Stimulated activated CD4-positive, alpha-beta T cell treated with anti-CD3 and anti-CD28 coated beads, Interleukin-4, amount 100 ng/mL, for 1 hour (primary cell): ENCODE results near the gene MAN1C1.
A peak's percentile ranks its signal among the peaks of the same experiment; 100 is the strongest.
"Not testable (repeated sequence)": the region's sequence is repeated elsewhere in the genome, so short reads cannot be mapped to it uniquely, and the experiment has no call there.

Experiments
- DNase-seq: peaks from one replicate; pipeline ENCODE4 v3.0.0-alpha.2; 2020

Gene MAN1C1

DNA sequence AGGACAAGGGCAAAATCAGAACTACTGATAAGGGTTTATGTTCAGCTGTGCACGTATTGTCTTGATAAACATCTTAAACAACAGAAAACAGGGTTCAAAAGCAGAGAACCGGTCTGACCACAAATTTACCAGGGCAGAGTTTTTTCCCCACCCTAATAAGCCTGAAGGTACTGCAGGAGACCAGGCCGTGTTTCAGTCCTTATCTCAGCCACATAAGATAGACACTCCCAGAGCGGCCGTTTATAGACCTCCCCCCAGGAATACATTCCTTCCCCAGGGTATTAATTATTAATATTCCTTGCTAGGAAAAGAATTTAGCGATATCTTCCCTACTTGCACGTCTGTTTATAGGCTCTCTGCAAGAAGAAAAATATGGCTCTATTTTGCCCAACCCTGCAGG, 19.6 kb downstream of the MAN1C1 start:
- DNase-seq, result not testable (repeated sequence)

DNA sequence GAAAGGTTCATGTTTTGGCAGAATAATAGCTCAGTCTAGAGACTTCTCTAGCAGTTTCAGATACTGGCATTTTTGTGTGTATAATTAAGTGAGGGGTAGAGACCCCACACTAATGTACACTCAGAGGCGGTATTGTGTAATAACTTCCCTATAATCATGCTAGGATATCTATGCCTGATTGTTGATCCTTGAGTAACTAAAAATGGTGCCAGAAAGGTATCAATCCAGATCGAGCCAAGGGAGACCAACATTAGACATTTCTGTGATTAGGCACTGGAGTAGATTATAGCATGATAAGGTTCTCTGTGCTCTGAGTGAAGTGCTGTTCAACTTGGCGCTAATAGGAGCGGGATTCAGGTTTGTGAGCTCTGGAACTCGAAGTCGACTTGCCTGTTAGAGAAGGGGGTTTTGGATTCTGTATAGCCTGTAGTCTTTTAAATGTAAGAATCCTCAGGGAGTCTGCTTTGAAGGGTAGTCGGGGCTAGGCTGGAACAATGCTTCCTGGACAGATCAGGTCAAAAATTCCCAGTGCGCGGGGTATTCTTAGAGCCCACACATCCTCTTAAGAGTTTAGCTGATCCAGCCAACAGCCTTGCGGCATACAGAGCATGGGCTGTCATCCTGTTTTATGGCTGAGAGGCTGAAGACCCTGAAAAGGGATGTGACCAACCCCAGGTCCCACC, 24.2 kb downstream of the MAN1C1 start:
- DNase-seq, result no peak

DNA sequence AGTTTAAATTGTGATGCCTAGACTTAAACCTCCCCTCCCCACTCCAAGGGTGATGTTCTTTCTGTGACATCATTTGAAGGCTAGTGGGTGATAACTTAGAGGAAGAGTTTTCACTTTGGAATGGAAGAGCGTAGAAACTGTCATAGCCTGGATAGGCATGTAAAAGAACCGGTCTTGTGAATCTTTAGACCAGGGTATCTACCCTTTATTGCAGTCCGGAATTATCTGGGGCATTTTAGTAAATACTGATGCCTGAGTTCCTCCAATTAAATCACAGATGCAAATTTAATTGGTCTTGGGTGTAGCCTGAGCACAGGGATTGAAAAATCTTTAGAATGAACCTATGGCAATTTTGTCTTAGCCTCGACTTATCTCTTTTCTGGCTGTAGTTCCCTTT, 24.7 kb downstream of the MAN1C1 start:
- DNase-seq, result no peak

DNA sequence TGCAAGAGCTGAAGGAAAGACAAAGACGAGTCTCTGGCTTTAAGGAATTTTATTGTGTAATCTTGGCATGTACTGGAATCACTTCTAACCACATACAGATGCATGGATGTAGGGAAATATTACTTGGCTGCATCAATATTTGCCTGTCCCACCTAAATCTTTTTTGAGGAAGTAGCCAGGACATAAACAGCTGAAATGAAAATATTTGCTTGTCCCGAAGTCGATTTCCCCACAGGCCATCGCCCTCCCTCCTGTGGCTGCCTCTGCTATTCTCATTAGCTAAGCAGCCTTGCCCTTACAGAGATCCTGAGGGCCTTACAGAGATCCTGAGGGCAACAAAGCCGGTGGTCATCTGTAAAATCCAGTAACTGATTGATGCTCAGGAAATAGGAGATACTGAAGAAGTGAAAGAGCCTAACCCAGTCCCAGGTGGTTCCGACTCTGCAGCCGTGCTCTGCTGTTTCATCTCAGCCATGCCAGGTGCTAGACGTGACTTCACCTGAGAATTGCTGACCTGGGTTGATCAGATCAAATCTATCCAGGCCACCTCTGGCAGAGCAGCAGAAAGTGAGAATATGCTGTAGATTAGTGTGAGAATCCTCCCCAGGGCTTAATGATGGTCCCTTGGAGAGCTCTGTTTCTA, 25.5 kb downstream of the MAN1C1 start:
- no peak for DNase-seq

DNA sequence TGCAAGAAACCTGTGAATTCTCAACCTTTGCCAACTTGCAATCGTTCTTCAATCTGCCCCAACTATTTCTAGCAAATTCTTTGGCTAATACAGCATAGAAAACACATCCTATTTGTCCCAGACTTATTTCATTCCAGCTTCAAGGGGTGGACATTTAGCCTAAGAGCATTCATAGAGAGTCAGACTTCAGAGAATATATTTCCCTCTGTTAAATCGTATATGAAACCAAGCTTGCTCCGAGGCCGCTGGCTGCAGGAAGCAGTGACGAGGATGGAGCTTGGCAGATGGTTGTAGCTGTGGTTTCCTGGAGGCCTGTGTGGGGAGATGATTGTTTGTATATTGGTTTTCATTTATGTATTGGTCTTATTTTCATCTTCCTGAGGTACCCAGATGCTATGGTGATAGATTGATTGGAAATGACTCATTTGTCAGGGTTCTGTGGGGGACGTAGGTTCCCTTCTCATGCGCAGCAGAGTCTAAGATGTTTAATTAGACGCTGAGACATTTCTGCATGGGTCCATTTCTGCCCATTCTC, 26.1 kb downstream of the MAN1C1 start:
- peak; percentile 43 for DNase-seq

DNA sequence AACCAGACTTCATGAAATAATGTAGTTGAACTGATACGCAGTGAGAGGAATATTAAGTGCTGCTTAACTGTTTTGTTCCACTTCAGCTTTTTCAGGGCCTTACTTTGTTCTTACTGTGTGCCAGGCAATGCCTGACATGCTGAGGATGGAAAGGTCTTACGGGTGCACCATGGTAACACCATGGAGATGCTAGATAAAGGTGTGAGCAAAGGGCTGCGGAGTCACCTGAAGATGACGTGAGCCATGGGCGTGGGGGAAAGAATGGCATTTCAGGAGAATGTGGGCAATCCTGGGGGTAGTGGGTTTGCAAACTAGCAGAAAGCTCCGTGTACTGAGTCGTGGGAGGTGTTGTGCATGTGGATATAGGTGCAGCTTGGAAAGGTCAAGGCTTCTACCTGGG, 27.3 kb downstream of the MAN1C1 start:
- no peak for DNase-seq

DNA sequence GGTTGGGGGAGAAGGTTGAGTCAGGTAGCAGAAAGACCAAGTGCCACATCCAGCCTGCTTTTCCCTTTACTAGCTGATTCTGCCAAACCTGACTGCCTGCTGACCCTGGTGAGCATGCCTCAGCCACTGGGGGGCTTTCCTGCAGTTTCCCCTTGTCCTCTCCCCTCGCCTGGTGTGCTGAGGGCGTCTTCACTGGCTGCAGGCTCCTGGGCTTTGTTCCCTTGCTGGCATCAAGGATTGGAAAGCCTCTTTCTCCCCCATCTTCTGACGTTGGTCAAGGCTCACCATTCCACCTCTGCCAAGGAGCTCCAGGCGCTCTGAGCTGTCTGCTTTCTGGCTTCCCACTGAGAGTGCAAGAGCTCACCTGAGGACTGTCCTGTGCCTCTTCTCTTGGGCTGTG, 28.4 kb downstream of the MAN1C1 start:
- DNase-seq, result no peak

DNA sequence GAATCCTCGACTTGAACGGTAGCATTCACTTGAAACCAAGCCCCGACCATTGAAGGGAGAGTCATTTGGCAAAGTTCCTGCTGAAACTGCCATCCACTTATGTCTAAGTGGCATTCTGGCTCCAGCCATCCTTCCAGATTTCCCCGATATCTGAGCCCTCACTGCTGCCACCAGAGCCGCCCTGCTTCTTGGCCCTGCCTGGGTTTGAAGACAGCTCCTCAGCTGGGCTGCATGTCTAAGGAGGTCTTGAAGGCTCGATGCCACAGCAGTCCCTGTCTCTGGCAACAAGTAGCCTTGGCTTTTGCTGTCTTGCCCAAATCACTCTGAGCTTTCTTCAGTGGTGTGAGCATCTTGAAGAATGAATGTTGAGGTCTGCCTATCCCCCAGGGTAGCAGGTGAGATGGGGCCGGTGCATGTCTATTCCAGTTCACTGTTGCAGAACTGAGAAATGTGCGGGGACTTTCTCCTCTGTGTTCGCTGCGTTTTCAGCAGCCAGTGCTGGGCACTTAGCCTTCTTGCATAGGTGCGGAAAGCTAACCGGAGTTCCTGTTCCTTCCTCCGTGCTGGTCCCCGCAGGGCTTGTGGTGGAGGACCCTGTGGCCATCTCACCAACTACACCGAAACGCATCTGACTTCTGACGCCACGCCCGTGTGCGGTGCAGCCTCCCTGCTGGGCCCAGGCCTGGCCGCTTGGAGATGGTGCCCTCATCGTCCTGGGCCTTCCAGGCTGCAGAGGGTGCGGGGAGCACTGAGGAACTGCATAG, 29.2 kb downstream of the MAN1C1 start:
- no peak for DNase-seq

DNA sequence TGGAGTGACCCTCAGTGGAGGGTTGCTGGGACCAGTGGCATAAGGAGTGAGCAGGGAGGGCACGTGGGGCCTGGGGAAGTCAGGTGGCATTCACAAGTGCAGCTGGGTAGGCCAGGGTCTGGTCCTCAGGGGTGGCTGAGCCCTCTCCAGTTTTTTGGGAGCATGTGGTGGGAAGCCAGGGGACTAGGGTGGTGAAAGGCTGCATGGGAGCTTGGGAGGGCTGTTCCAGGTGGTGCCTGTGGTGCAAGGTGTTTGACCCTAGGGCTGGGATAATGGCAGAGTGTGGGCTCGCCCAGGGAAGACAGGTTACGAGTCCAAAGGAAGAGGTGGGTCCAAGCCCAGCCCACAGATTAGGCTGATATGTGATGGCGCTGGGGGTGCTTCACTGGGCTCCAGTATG, 30.5 kb downstream of the MAN1C1 start:
- no peak for DNase-seq

DNA sequence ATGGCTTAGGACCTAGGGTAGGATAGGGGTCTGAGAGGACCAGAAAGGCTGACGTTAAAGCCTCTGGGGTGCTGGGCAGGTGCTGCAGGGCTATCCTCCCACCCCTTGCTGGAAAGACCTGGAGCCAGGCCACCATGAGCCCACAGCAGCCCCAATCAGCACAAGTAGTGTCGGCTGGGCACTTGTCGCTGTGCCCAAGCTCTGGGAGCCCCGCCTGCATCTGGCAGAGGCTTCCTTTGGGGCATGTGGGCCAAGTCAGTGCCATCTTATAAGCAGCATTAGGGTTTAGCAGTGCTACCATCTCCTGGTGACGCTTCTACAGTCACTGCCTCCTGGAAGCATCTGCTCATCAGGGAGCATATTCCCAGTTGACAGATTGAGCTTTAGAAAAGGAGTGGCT, 31.3 kb downstream of the MAN1C1 start:
- DNase-seq, result no peak

DNA sequence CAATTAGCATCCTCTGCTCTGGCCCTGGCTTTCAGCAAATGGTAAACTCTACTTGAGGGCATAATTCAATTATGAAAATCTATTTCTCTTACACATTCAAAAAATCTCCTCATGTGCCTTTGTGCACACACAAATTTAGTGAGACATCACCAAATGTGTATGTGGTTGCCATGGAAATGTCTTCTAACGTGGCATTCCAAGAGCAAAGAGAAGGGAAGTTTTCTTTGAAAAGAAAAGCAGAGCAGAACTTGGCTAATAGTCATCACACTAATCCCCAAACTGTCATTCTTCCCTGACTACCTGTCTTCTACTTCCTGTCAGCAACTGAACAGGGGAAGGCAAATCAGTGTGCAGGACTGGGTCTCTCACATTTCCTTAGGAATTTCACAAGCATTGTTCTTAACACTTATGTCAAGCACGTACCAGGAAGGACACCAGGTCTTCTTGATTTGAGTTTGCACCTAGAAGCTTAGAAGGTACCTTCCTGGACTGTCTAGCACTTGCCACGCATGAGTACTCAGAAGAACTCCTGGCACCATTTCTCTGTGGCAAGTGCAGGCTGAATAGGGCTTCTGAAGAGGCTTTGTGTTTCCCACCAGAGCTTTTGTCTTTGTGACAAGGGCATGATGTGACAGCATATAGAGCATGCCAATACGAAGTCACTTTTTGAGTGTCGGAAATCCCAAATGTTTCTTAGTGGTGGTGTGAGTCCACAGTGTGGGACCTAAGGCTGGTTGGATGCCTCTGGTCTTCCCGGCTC, 32.3 kb downstream of the MAN1C1 start:
- no peak for DNase-seq

DNA sequence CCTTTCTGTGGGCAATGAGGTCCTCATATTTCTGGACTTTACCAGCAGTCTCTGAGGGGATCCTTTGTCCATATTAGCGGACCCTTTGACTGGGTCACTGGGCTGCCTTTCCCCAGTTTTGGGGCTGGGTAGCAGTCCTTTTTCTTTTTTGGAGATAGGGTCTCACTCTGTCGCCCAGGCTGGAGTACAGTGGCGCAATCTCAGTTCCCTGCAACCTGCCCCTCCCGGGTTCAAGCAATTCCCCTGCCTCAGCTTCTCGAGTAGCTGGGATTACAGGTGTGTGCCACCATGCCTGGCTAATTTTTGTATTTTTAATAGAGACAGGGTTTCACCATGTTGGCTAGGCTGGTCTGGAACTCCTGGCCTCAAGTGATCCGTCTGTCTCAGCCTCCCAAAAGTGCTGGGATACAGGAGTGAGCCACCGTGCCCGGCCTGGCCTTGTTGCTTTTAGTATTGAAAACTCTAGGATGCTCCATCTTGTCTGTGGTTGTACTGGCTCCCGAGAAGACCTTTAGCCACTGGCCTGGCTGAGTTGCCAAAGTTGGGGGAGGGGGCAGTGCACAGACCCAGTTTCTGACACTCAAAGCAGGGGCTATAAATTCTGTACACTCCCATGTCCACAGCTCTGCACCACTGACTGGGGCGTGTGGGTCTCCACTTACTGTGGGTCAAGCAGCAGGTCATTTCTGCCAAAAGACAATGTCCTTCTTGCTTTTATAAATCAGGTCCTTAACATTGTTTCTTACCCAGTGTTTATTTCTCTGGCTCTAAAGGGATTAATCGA, 33.1 kb downstream of the MAN1C1 start:
- DNase-seq, result no peak

DNA sequence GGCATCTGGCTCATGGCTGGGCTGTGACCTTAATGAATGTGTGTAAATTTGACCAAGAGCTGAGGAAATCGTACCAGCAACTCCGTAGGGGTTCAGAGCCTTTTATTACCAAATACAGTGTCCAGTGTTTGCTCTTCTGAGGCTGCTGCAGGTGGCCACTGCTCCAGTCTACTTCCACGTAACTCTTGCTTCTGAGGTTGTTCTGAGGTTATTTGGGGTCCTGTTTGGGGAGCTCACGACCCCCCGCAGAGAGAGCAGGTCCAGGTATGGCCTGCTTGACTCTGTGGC, 33.6 kb downstream of the MAN1C1 start:
- no peak for DNase-seq

DNA sequence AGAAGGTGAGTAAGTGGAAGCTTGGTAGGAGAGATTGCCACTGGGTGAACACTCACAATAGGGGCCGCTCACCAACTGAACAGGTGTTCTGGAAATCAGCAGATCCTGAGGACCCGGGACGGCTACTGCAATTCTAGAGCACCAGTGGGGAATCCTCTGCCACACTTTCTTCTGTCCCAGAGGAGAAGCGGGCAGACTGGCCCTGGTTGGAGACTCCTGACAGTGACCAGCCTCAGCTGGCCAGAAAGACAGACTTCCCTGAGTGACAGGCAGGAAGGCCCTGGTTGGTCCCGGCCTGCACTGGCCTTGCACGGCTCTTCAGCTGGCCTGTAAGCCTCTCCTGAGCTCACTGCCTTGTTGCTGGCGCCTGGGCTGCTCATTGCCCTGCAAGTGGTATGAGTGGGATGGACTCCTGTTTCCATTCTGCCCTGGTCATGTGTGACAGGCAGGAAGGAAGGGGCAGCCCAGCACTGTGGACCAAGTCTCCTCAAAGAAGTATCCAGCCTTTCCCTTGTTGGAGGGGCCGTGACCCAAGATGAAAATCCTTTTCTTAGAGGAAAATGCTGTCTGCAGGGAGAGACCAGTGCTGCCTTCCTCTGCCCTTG, 34.5 kb downstream of the MAN1C1 start:
- DNase-seq, result no peak

DNA sequence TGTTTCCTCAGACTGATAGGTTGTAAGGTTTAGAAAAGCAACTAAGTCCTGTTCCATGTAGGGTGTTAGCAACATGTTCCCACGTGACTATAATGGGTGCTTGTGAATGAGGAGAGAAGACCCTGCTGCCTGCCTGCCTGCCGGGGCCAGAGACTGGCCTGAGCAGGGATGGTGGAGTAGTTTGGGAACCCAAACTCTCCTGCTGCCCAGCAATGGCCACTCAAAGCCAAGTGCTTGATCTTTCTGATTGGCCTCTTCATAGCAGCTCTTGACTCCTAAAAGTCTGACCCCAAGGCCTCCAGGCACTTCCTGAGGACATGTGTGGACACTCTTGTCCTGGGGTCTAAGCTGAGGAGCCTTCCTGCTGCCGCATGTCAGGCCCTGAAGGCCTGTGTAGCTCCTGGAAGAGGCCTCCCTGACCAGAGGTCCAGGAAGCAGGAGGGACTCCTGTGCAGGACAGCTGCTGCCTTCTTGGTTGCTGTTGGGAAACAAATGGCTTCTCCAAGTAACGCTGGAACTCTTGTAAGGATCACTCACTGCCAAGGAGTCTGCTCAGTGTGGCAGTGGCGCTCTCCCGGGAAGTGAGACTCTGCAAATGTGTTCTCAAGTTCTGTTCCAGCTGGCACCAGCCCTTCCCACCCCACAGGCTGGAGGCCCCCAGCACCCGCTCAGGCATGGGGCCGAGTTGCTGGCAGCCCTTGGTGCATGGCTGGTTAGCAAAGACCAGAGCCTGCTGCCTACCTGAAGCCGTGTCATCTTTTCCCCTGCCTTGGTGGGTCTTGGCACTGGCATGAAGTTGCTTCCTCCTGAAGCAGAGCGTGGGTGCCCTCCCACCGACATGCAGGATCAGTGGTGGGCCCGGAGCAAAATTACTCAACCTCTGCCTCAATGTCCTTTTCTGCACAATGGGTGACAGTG, 35.5 kb downstream of the MAN1C1 start:
- no peak for DNase-seq

DNA sequence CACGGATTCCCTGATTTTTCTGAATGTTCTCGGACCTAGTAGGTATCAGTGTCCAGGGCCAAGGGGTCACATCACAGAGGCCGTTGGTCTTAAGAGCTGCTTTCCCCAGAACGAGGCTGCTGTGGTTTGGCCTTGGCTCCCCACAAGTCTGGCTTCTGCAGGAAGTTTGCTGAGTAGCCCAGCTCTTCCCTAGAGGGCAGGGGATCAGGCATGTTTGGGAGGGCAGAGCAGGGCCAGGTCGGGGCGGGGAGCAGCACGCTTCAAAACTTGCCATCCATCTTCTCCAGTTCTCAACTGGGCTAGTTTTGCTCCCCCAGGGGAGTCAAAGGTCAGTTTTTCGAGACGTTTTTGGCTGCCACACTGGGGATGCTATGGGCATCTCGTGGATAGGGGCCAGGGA, 37.0 kb downstream of the MAN1C1 start:
- no peak for DNase-seq

DNA sequence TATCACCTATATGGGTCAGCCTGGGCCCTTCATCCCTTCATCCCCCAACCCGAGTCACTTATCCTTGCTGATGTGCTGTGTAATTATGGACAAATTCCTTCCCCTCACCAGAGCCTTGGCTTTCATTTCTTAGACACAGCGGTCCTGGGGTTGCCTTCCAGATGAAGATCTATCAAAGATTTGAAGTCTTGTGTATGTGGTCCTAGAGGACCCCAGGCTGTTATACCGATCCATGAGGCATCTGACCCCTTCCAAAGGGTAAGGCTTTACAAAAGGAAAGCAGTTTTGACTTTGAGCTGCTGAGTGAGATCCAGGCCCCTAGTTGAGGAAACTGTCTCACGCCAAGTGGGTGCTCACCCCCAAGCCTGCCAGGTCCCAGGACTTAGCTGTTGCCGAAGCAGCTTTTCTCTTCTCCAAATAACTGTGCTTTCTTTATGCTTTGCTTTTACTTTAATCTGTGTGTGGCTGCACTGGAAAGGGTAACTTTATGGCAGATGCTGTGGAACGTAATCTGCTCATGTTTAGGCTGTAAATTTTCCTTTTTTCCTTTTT, 37.6 kb downstream of the MAN1C1 start:
- no peak for DNase-seq

DNA sequence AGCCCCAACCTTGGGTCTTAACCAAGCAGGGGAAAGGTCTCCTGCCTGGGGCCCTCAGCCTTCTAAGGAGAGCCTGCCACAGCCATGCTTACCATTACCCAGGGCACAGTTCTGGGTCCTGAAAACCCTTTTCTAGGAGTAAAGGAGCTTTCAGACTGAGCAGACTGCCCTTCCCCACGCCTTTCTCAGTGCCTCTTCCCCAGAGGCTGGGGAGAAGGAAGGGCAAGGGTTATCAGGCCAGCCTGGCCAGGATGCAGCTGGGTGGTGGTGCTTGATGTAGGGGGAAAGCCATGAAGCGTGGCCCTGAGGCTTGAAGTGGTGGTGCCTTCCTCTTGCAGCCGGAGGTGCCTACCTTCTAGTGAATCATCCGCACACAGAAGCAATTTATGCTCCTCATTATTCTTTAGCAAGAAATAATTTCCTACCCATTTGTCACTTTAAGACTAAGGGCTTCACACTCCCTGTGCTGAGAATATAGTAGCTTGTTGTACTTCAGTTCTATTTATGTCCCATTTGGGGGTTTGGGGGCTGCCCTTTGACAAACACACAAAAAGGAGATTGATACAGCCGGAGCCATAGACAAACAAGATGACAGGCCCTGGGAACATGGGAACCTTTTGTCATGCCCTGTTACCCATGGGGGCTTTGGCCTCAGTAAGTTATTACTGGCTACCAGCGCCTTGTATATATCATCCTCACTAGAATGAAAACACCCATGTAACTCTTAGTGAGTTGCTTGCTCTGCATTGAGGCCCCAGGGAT, 40.7 kb downstream of the MAN1C1 start:
- no peak for DNase-seq

DNA sequence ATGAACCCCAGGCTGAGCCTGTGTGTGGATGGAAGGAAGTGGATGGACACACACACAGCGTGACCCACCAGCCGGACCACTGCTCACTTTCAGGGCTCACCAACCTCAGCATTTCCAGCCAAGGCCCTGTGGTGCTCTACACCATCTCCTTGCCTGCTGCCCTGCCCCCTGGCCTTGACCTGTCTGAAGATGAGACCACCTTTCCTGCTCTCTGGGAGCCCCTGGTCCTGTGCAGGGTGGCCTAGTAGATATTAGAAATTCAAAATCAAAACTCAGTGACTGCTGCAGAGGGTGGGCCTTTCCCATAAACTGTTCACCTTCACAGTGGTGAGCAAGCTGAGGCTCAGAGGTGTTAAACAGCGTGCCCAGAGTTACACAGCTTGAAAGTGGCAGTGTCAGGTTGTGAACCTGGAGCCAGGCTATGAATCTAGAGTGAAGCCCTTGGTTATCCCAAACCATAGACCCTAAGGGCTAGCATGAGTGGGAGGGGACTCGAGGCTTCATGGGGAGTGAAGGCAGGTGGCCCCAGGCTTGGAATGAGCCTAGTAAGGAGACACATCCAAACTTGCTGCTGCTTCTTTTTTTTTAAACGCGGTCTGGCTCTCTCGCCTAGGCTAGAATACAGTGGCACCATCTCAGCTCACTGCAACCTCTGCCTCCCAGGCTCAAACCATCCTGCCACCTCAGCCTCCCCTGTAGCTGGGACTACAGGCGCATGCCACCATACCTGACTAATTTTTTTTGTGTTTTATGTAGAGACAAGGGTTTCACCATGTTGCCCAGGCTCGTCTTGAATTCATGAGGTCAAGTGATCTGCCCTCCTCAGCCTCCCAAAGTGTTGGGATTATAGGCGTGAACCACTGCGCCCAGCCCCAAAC, 41.5 kb downstream of the MAN1C1 start:
- DNase-seq, result no peak
